Endothelial cell (in vitro differentiated cells): ENCODE results near the gene MAD2L1BP. TPM values are rescaled to one million over a fixed set of nuclear protein-coding genes. Genes with fewer than 3 reads are reported as not detected.

Experiments used
- DNase-seq: peaks from one replicate; pipeline ENCODE4 v3.0.0; 2021; ENCODE audit warnings: low spot score
- H3K27ac Mint-ChIP-seq: one replicate; pipeline ENCODE4 v1.8.0; 2021; ENCODE audit warnings: mixed read lengths, inconsistent platforms; ENCODE audit not compliant: unreplicated experiment
- H3K27me3 Mint-ChIP-seq: one replicate; pipeline ENCODE4 v1.8.0; 2021; ENCODE audit warnings: mild to moderate bottlenecking, moderate library complexity, mixed read lengths, inconsistent platforms; ENCODE audit not compliant: unreplicated experiment
- H3K36me3 Mint-ChIP-seq: one replicate; pipeline ENCODE4 v1.8.0; 2021; ENCODE audit warnings: mild to moderate bottlenecking, low read depth, mixed read lengths, inconsistent platforms; ENCODE audit not compliant: unreplicated experiment
- H3K4me1 Mint-ChIP-seq: one replicate; pipeline ENCODE4 v1.8.0; 2021; ENCODE audit warnings: mild to moderate bottlenecking, mixed read lengths, inconsistent platforms; ENCODE audit not compliant: unreplicated experiment
- H3K4me3 Mint-ChIP-seq: one replicate; pipeline ENCODE4 v1.8.0; 2021; ENCODE audit warnings: mild to moderate bottlenecking, mixed read lengths, inconsistent platforms; ENCODE audit not compliant: unreplicated experiment
- H3K9me3 Mint-ChIP-seq: one replicate; pipeline ENCODE4 v1.8.0; 2021; ENCODE audit warnings: mixed read lengths, inconsistent platforms; ENCODE audit not compliant: unreplicated experiment
- total RNA-seq: library from RNA; stranded (reverse); fragmentation: NEBNext Ultra II Directional; extraction: Animal tissue kit (Norgen Biotek cat#: 25700); gene quantifications from one replicate; pipeline ENCODE4 v1.2.1, GENCODE V29; 2021; ENCODE audit not compliant: unreplicated experiment
- TF ChIP-seq, protein P1 (sequence below): fragments of 200-600 bp; sonication (generic); IDR thresholded peaks from one replicate; pipeline ENCODE4 v1.5.0; 2021; ENCODE audit warnings: antibody characterized with exemption; ENCODE audit not compliant: unreplicated experiment

MAD2L1BP gene
- total RNA-seq, 1 donor from 2014 or later, result 26.8 TPM

DNA sequence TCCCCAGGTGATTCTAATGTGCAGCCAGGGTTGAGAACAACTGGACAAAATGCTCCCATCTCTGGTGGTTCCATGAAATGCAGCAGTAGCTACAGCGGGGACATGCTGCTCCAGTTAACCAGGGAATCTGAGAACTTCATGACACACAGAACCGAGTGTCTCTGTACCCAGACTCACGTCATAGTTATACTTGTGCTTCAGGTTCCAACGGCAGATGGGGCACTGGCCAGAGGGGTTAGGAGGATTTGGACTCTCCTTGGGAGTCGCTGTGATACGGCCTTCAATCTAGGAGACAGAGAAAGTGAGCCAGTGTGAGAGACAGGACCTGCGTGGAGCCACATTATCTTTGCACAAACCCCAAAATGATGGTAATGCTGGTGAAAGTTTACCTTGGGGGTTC, 42.7 kb downstream of the MAD2L1BP start:
- H3K9me3 Mint-ChIP-seq, result no peaks in the 10 kb centered on the region
- TF ChIP-seq, protein P1, sequence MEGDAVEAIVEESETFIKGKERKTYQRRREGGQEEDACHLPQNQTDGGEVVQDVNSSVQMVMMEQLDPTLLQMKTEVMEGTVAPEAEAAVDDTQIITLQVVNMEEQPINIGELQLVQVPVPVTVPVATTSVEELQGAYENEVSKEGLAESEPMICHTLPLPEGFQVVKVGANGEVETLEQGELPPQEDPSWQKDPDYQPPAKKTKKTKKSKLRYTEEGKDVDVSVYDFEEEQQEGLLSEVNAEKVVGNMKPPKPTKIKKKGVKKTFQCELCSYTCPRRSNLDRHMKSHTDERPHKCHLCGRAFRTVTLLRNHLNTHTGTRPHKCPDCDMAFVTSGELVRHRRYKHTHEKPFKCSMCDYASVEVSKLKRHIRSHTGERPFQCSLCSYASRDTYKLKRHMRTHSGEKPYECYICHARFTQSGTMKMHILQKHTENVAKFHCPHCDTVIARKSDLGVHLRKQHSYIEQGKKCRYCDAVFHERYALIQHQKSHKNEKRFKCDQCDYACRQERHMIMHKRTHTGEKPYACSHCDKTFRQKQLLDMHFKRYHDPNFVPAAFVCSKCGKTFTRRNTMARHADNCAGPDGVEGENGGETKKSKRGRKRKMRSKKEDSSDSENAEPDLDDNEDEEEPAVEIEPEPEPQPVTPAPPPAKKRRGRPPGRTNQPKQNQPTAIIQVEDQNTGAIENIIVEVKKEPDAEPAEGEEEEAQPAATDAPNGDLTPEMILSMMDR, result no peak
- no peak for DNase-seq
- H3K36me3 Mint-ChIP-seq, result peaks cover 19% of the 10 kb centered on the region
- H3K4me3 Mint-ChIP-seq, result no peak overlapping the region
- peak overlapping the region; percentile 16 for H3K27ac Mint-ChIP-seq
- peaks cover 4% of the 10 kb centered on the region for H3K27me3 Mint-ChIP-seq
- peaks cover 8% of the 10 kb centered on the region for H3K4me1 Mint-ChIP-seq

DNA sequence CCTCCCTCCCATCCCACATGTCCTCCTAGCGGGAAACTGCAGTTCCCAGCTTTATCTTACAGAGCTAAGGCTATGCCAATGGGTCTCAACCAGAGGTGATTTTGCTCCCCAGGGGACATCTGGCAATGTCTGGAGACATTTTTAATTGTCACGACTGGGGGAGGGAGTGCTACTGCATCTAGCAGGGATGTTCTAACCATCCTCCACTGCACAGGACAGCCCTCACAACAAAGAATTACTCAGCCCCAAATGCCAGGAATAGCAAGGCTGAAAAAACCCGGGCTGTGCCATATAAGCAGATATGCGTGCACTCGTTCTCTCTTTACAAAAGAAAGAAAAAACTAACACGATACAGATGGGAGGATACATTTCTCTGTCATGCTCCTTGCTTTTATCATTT, 43.4 kb downstream of the MAD2L1BP start:
- Mint-ChIP-seq H3K27me3 (peaks cover 5% of the 10 kb centered on the region), H3K27ac (no peak overlapping the region), H3K4me1 (peaks cover 8% of the 10 kb centered on the region), H3K9me3 (no peaks in the 10 kb centered on the region), H3K4me3 (no peak overlapping the region), H3K36me3 (peaks cover 19% of the 10 kb centered on the region)
- DNase-seq, result no peak
- TF ChIP-seq, protein P1, result no peak

DNA sequence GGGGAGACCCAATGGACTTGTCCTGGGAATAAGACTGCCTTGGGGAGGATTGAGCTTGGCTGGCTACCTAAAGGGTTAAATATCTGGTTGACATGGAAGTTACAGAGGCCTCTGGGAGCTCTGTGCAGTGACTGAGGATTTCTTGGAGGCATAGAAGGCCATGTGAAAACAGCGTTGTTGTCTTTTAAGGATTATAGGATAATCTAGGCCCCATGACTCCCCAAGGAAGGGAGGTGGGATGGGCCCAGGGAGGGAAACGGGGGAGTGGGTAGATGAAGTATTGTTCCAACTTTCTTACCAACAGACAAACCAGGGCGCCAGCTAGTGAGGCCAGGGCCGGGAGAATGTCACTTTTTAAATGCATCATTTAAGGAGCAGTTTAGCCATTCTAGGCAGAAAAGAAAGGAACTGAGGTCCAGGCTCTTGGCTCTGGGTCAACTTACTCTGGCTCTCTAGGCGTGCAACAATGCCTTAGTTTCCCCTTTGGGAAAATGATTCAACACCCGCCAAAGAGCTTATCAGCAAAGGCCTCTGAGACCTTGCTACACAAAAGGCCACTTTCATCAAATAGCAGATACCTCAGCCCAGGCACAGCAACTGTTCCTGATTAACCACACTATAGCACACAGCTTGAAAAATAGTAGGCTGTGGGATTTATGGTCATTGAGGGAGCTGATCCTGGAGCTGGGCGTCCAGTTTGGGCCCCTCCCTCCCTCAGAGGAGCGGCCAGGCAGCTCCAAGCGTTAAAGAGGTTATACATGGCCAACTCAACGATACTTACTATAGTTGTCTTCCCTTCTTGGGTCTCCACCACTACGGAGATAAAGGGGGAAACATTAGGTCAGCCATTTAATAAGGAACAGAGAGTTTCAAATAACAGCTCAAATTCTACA, 44.9 kb downstream of the MAD2L1BP start:
- TF ChIP-seq, protein P1, result no peak
- H3K4me3 Mint-ChIP-seq, result peak overlapping the region; percentile 23
- peaks cover 2% of the 10 kb centered on the region for H3K27me3 Mint-ChIP-seq
- no peak overlapping the region for H3K27ac Mint-ChIP-seq
- no peak for DNase-seq
- H3K36me3 Mint-ChIP-seq, result peaks cover 12% of the 10 kb centered on the region
- H3K9me3 Mint-ChIP-seq, result no peaks in the 10 kb centered on the region
- H3K4me1 Mint-ChIP-seq, result peaks cover 8% of the 10 kb centered on the region

DNA sequence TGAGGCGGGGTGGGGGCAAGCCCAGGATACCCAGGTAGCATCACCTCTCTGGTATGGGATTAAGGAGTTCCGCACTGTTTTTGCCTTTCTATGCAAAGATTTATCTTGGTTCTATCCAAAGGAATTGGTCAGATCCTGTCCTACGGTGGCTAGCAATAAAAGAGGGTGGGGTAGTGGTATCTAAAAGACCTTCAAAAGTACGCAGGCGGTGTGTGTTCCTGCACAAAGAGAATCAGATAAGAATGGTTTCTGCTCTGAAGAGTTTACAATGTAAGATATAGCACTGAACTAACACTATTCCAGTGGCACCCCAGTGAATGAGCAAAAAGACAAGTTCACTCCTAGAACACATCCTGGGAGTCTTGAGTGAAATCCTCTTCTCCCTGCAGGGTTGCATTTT, 45.7 kb downstream of the MAD2L1BP start:
- no peak overlapping the region for H3K4me3 Mint-ChIP-seq
- peaks cover 12% of the 10 kb centered on the region for H3K36me3 Mint-ChIP-seq
- TF ChIP-seq, protein P1, result no peak
- H3K27ac Mint-ChIP-seq, result no peak overlapping the region
- peaks cover 8% of the 10 kb centered on the region for H3K4me1 Mint-ChIP-seq
- H3K9me3 Mint-ChIP-seq, result no peaks in the 10 kb centered on the region
- peaks cover 2% of the 10 kb centered on the region for H3K27me3 Mint-ChIP-seq
- no peak for DNase-seq
